Nephron (organoid): ENCODE measurements around the gene LHX1.

ENCODE experiments used
- H3K27ac Mint-ChIP-seq, 3 experiments: 2 replicates each; pipeline ENCODE4 v1.8.0; 2020; ENCODE audit warnings: mixed read lengths in 3 of 3, mild to moderate bottlenecking in 2 of 3, moderate library complexity in 1 of 3
- H3K27me3 Mint-ChIP-seq: 2 replicates; pipeline ENCODE4 v1.8.0; 2021; ENCODE audit warnings: low read depth, mild to moderate bottlenecking, moderate library complexity, mixed read lengths
- H3K36me3 Mint-ChIP-seq: 2 replicates; pipeline ENCODE4 v1.8.0; 2020; ENCODE audit warnings: low read depth, mixed read lengths
- H3K4me1 Mint-ChIP-seq: 2 replicates; pipeline ENCODE4 v1.8.0; 2020; ENCODE audit warnings: mixed read lengths
- H3K4me3 Mint-ChIP-seq, 3 experiments: 2 replicates each; pipeline ENCODE4 v1.8.0; 2020; ENCODE audit warnings: mild to moderate bottlenecking in 3 of 3, mixed read lengths in 3 of 3, moderate library complexity in 2 of 3
- H3K9me3 Mint-ChIP-seq: 2 replicates; pipeline ENCODE4 v1.8.0; 2020; ENCODE audit warnings: mixed read lengths
- TF ChIP-seq, protein P1 (sequence below), 3 experiments: fragments of 200-600 bp; sonication (generic); IDR thresholded peaks; one replicate each; pipeline ENCODE4 v1.5.0; 2021; ENCODE audit warnings: antibody characterized with exemption in 3 of 3; ENCODE audit not compliant: unreplicated experiment in 3 of 3

The LHX1 gene

DNA sequence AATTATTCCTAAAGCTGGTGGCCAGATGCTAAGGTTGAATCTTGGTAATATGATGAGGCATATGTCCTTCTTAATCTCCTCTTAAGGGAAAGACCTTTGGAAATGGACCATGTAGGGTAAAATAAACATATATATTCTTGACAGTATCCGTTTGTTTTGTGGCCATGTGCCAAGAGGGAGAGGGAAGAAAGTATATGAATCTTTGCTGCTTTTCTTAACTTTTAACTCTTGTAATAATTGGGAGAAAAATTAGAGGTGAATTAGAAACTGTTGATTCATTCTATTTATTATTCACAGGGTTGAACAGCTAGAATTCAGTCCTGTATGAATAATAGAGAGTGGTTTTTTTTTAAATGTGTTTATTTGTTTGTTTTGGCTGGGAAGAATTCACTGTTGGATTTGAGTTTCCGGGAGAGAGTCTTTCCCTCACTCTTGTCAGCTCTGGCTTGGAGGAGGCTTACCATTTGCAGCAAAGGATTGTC lies 43.0 kb downstream of the LHX1 start:
- Mint-ChIP-seq H3K9me3 (no peaks in the 10 kb centered on the region), H3K36me3 (peaks cover 15% of the 10 kb centered on the region), H3K4me1 (peaks cover 33% of the 10 kb centered on the region), H3K27ac (peak overlapping the region; percentile 32 to 78 (median 53)), H3K4me3 (peak overlapping the region in 1 of 3 experiments; percentile 5), H3K27me3 (no peaks in the 10 kb centered on the region)
- TF ChIP-seq, protein P1, sequence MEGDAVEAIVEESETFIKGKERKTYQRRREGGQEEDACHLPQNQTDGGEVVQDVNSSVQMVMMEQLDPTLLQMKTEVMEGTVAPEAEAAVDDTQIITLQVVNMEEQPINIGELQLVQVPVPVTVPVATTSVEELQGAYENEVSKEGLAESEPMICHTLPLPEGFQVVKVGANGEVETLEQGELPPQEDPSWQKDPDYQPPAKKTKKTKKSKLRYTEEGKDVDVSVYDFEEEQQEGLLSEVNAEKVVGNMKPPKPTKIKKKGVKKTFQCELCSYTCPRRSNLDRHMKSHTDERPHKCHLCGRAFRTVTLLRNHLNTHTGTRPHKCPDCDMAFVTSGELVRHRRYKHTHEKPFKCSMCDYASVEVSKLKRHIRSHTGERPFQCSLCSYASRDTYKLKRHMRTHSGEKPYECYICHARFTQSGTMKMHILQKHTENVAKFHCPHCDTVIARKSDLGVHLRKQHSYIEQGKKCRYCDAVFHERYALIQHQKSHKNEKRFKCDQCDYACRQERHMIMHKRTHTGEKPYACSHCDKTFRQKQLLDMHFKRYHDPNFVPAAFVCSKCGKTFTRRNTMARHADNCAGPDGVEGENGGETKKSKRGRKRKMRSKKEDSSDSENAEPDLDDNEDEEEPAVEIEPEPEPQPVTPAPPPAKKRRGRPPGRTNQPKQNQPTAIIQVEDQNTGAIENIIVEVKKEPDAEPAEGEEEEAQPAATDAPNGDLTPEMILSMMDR (IDR thresholded peaks at IDR 0.05; ENCODE audit: unreplicated experiment in 3 of 3): no peak

DNA sequence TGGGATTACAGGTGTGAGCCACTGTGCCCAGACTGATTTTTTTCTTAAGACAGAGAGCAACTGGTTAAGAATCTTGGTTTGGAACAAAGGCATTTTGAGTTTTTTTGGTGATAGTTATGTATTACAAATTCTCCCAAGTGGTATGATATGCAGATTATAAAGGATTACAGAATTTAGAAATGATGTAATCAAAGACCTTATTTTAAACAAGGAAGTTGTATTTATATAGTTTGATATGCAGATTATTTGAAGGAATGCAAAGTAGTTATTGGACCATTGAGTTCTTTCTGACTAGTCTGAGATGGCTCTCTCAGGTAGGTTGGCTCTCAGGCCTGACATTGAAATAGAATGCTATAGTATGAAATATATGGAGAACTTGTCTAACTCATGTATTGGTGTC lies 46.3 kb downstream of the LHX1 start:
- peaks cover 36% of the 10 kb centered on the region for H3K36me3 Mint-ChIP-seq
- TF ChIP-seq, protein P1 (IDR thresholded peaks at IDR 0.05; ENCODE audit: unreplicated experiment in 3 of 3): no peak
- H3K27me3 Mint-ChIP-seq: no peaks in the 10 kb centered on the region
- no peak overlapping the region for H3K27ac Mint-ChIP-seq
- H3K4me3 Mint-ChIP-seq: no peak overlapping the region
- H3K4me1 Mint-ChIP-seq: peaks cover 32% of the 10 kb centered on the region
- H3K9me3 Mint-ChIP-seq: no peaks in the 10 kb centered on the region

DNA sequence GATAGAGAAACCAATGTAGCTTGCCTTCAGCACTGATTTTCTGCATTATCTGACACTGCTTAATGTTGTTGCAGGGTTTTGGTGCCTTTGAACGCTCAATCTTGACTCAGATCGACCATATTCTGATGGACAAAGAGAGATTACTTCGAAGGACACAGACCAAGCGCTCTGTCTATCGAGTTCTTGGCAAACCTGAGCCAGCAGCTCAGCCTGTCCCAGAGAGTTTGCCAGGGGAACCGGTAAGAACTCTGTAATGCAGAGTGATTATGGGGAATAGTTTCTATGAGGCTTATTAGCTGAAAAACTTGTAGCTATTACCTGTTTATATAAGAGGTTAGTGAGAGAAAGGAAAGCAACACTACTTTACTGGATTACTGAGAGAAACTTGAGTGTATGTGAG lies 51.9 kb downstream of the LHX1 start:
- Mint-ChIP-seq H3K36me3 (peaks cover 55% of the 10 kb centered on the region), H3K27me3 (no peaks in the 10 kb centered on the region), H3K27ac (no peak overlapping the region), H3K9me3 (no peaks in the 10 kb centered on the region), H3K4me1 (peaks cover 10% of the 10 kb centered on the region), H3K4me3 (no peak overlapping the region)
- TF ChIP-seq, protein P1 (IDR thresholded peaks at IDR 0.05; ENCODE audit: unreplicated experiment in 3 of 3): no peak

DNA sequence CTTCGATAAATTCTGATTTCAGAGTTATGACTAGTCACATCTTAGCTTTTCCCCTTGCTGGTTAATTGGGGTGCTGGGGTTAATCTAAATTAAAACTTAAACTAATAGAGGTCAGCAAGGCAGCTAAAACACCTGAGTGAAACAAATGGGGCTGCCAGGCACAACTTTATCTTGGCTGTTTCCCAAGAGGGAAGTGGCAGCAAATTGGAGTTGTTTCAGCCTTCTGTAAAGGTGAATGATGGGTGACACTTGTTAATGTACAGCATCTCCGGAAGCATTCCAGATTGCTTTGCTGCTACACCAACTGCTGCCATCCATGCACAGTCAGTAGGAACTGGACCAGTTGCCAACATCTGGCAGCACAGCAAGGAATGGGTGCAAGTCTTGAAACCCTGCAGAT lies 55.4 kb downstream of the LHX1 start:
- TF ChIP-seq, protein P1 (IDR thresholded peaks at IDR 0.05; ENCODE audit: unreplicated experiment in 3 of 3): no peak
- no peak overlapping the region for H3K4me3 Mint-ChIP-seq
- H3K27me3 Mint-ChIP-seq: no peaks in the 10 kb centered on the region
- H3K4me1 Mint-ChIP-seq: peaks cover 10% of the 10 kb centered on the region
- peaks cover 69% of the 10 kb centered on the region for H3K36me3 Mint-ChIP-seq
- no peak overlapping the region for H3K27ac Mint-ChIP-seq
- peaks cover 6% of the 10 kb centered on the region for H3K9me3 Mint-ChIP-seq

DNA sequence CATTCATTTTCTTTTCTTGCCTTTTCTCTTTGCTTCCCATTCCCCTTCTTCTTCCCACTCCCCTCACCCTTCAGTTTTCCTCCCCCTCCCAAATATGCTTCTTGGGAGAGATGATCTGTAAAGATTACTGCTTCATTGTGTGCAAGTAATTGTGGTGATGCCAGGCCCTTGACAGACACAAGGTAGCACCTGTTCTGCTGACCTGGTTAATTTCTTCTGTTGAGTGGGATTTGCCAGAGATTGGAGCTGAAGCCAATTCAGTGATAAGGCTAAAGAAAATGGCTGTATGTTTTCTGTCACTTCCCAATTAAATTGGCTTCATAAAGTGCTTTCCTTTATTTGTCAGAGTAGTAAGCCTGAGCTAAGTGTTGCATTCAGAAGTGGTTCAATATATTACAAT lies 56.0 kb downstream of the LHX1 start:
- no peak overlapping the region for H3K4me3 Mint-ChIP-seq
- H3K36me3 Mint-ChIP-seq: peaks cover 73% of the 10 kb centered on the region
- peaks cover 8% of the 10 kb centered on the region for H3K9me3 Mint-ChIP-seq
- H3K27me3 Mint-ChIP-seq: no peaks in the 10 kb centered on the region
- TF ChIP-seq, protein P1 (IDR thresholded peaks at IDR 0.05; ENCODE audit: unreplicated experiment in 3 of 3): no peak
- no peak overlapping the region for H3K27ac Mint-ChIP-seq
- H3K4me1 Mint-ChIP-seq: peaks cover 10% of the 10 kb centered on the region
